ENCODE data around the gene EXOC2.
"Not testable (repeated sequence)": the region's sequence is repeated elsewhere in the genome, so short reads cannot be mapped to it uniquely, and the experiment has no call there.

The EXOC2 gene

GRCh38 chr6:641225-641985 lies 51.5 kb downstream of the EXOC2 start:
- no peak for DNase-seq
- intact Hi-C loops (cut with DNase I): no loop called here

GRCh38 chr6:636488-636887 lies 56.5 kb downstream of the EXOC2 start:
- no peak for DNase-seq
- intact Hi-C loops (cut with DNase I): no loop called here

- intact Hi-C loops (cut with DNase I): no loop called here
- no peak for DNase-seq
Observed at GRCh38 chr6:635233-635632, 57.7 kb downstream of the EXOC2 start.

- intact Hi-C loops (cut with DNase I): no loop called here
- DNase-seq: no peak
Observed at GRCh38 chr6:633611-634010, 59.3 kb downstream of the EXOC2 start.

GRCh38 chr6:628766-629165 lies 64.2 kb downstream of the EXOC2 start:
- intact Hi-C loops (cut with DNase I): loop anchor here (10.0 kb wide), 1 partner anchor 136 kb away; no protein-coding TSS in a partner anchor
- DNase-seq: no peak

- intact Hi-C loops (cut with DNase I): loop anchor here (10.0 kb wide), 1 partner anchor 139 kb away; no protein-coding TSS in a partner anchor
- no peak for DNase-seq
Observed at GRCh38 chr6:626236-626635, 66.7 kb downstream of the EXOC2 start.

- intact Hi-C loops (cut with DNase I): loop anchor here (10.0 kb wide), 1 partner anchor 140 kb away; no protein-coding TSS in a partner anchor
- DNase-seq: no peak
Observed at GRCh38 chr6:624979-625378, 68.0 kb downstream of the EXOC2 start.

- no peak for DNase-seq
- intact Hi-C loops (cut with DNase I): loop anchor here (10.0 kb wide), 1 partner anchor 142 kb away; no protein-coding TSS in a partner anchor
Observed at GRCh38 chr6:622462-622861, 70.5 kb downstream of the EXOC2 start.

GRCh38 chr6:621931-622330 lies 71.0 kb downstream of the EXOC2 start:
- no peak for DNase-seq
- intact Hi-C loops (cut with DNase I): loop anchor here (10.0 kb wide), 1 partner anchor 143 kb away; no protein-coding TSS in a partner anchor

- intact Hi-C loops (cut with DNase I): loop anchor here (10.0 kb wide), 1 partner anchor 144 kb away; no protein-coding TSS in a partner anchor
Observed at GRCh38 chr6:620950-621349, 72.0 kb downstream of the EXOC2 start.

GRCh38 chr6:620166-620565 lies 72.8 kb downstream of the EXOC2 start:
- intact Hi-C loops (cut with DNase I): loop anchor here (10.0 kb wide), 1 partner anchor 145 kb away; no protein-coding TSS in a partner anchor
- no peak for DNase-seq

More at GRCh38 chr6:620950-621349, 72.0 kb downstream of the EXOC2 start:
- DNase-seq: peak in 1 of 10 donors; percentile 82

GRCh38 chr6:617456-618100 lies 75.4 kb downstream of the EXOC2 start:
- intact Hi-C loops (cut with DNase I): no loop called here
- DNase-seq: peak in 5 of 10 donors; percentile 18 to 85 (median 78)

- no peak for DNase-seq
- intact Hi-C loops (cut with DNase I): no loop called here
Observed at GRCh38 chr6:613981-614380, 79.0 kb downstream of the EXOC2 start.

GRCh38 chr6:611928-612327 lies 81.0 kb downstream of the EXOC2 start:
- DNase-seq: no peak
- intact Hi-C loops (cut with DNase I): no loop called here

GRCh38 chr6:610882-611281 lies 82.1 kb downstream of the EXOC2 start:
- intact Hi-C loops (cut with DNase I): no loop called here
- no peak for DNase-seq

- DNase-seq: no peak
- intact Hi-C loops (cut with DNase I): no loop called here
Observed at GRCh38 chr6:609905-610304, 83.0 kb downstream of the EXOC2 start.

GRCh38 chr6:606829-607379 lies 86.0 kb downstream of the EXOC2 start:
- intact Hi-C loops (cut with DNase I): no loop called here
- DNase-seq: no peak

GRCh38 chr6:605895-606294 lies 87.0 kb downstream of the EXOC2 start:
- DNase-seq; intact Hi-C loops (cut with DNase I): not testable (repeated sequence)

GRCh38 chr6:604579-604978 lies 88.4 kb downstream of the EXOC2 start:
- intact Hi-C loops (cut with DNase I): no loop called here
- DNase-seq: peak in 1 of 10 donors; percentile 76

- no peak for DNase-seq
- intact Hi-C loops (cut with DNase I): no loop called here
Observed at GRCh38 chr6:603265-603664, 89.7 kb downstream of the EXOC2 start.
